ENCODE data around the gene PCMTD2.
"Not testable (repeated sequence)": the region's sequence is repeated elsewhere in the genome, so short reads cannot be mapped to it uniquely, and the experiment has no call there.

The PCMTD2 gene

DNA sequence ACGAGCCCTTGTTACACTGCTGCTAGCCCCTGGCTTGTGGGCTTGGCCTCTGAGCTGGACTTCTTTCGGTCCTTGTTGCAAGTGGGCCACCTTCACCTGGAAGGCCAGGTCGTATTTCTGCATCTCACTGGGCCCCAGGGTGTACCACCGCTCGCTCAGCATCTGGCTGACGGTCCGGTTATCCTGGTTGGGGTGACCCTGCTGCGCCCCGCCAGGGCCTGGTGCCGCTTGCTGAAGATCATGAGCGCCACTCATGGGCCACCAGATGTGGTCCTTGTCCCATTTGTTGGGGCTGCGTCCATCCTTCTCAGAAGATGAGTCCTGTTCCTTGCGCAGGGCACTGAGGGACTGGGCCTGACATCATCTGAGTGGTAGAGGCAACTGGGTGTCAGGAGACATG, 36.6 kb downstream of the PCMTD2 start:
- H3K4me1 ChIP-seq (ENCODE audit: control insufficient read depth, insufficient read depth, low read length); H3K9me3 ChIP-seq (ENCODE audit: control insufficient read depth, low read length); H3K36me3 ChIP-seq (ENCODE audit: control insufficient read depth, insufficient read depth, low read length); H3K27me3 ChIP-seq (ENCODE audit: control insufficient read depth, insufficient read depth, low read length, poor library complexity, severe bottlenecking); H3K4me3 ChIP-seq (ENCODE audit: insufficient read depth, low read depth, low read length); H3K27ac ChIP-seq (ENCODE audit: insufficient read depth, low read depth, low read length, poor library complexity, severe bottlenecking): not testable (repeated sequence)
- 93 to 98% methylated on average over 6 to 7 of the region's 13 CpGs for WGBS, 2 experiments

GRCh38 chr20:64303086-64303485, 47.5 kb downstream of the PCMTD2 start:
- H3K27me3 ChIP-seq (ENCODE audit: control insufficient read depth, insufficient read depth, low read length, poor library complexity, severe bottlenecking); H3K4me3 ChIP-seq (ENCODE audit: insufficient read depth, low read depth, low read length); H3K36me3 ChIP-seq (ENCODE audit: control insufficient read depth, insufficient read depth, low read length); H3K4me1 ChIP-seq (ENCODE audit: control insufficient read depth, insufficient read depth, low read length); H3K27ac ChIP-seq (ENCODE audit: insufficient read depth, low read depth, low read length, poor library complexity, severe bottlenecking); H3K9me3 ChIP-seq (ENCODE audit: control insufficient read depth, low read length): not testable (repeated sequence)
- WGBS, 2 experiments: no CpG with 5 or more reads among the region's 2 CpGs

DNA sequence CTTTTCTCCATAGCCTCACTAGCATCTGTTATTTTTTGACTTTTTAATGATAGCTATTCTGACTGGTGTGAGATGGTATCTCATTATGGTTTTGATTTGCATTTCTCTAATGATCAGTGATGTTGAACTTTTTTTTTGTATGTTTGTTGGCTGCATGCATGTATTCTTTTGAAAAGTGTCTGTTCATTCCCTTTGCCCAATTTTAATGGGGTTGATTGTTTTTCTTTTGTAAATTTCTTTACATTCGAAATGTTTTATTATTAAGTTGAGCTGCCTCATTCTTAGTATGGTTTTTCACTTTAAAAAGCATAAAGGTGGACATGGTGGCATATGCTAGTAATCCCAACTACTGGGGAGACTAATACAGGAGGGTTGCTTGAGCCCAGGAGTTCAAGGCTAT, 58.2 kb downstream of the PCMTD2 start:
- H3K27me3 ChIP-seq (ENCODE audit: control insufficient read depth, insufficient read depth, low read length, poor library complexity, severe bottlenecking): peaks cover 42% of the 10 kb centered on the region
- not testable (repeated sequence) for H3K36me3 ChIP-seq (ENCODE audit: control insufficient read depth, insufficient read depth, low read length); H3K9me3 ChIP-seq (ENCODE audit: control insufficient read depth, low read length); H3K4me1 ChIP-seq (ENCODE audit: control insufficient read depth, insufficient read depth, low read length); H3K4me3 ChIP-seq (ENCODE audit: insufficient read depth, low read depth, low read length); H3K27ac ChIP-seq (ENCODE audit: insufficient read depth, low read depth, low read length, poor library complexity, severe bottlenecking)
- WGBS, 2 experiments: 78% methylated on average over 1 of the region's 1 CpG; no CpG with 5 or more reads in 1 of the 2 experiments

GRCh38 chr20:64315381-64315780, 59.8 kb downstream of the PCMTD2 start:
- not testable (repeated sequence) for H3K27ac ChIP-seq (ENCODE audit: insufficient read depth, low read depth, low read length, poor library complexity, severe bottlenecking); H3K36me3 ChIP-seq (ENCODE audit: control insufficient read depth, insufficient read depth, low read length)

DNA sequence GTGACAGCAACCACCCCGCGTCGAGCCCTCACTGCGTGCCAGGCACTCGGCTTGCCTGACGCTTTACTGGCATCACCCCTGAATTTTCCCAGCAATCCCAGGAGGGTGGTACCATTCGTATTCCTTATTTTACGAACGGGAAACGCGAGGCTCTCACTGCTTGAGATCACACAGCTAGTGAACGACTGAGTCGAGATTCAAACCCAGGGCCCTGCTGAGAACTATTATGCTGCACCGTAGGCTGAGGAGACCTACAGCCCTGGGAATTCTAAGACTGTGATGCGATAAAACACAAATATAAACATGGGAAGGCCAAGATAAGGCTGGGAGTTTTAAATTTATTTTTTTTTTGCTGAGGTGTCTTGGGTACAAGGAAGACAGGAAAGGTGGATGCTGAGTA, 60.3 kb downstream of the PCMTD2 start:
- H3K9me3 ChIP-seq (ENCODE audit: control insufficient read depth, low read length); H3K4me1 ChIP-seq (ENCODE audit: control insufficient read depth, insufficient read depth, low read length); H3K4me3 ChIP-seq (ENCODE audit: insufficient read depth, low read depth, low read length); H3K27ac ChIP-seq (ENCODE audit: insufficient read depth, low read depth, low read length, poor library complexity, severe bottlenecking); H3K36me3 ChIP-seq (ENCODE audit: control insufficient read depth, insufficient read depth, low read length): not testable (repeated sequence)
- peaks cover 42% of the 10 kb centered on the region for H3K27me3 ChIP-seq (ENCODE audit: control insufficient read depth, insufficient read depth, low read length, poor library complexity, severe bottlenecking)
- 41 to 43% methylated on average over 9 of the region's 15 CpGs for WGBS, 2 experiments

More at GRCh38 chr20:64315381-64315780, 59.8 kb downstream of the PCMTD2 start:
- not testable (repeated sequence) for H3K4me3 ChIP-seq (ENCODE audit: insufficient read depth, low read depth, low read length); H3K4me1 ChIP-seq (ENCODE audit: control insufficient read depth, insufficient read depth, low read length); H3K9me3 ChIP-seq (ENCODE audit: control insufficient read depth, low read length)
- peaks cover 42% of the 10 kb centered on the region for H3K27me3 ChIP-seq (ENCODE audit: control insufficient read depth, insufficient read depth, low read length, poor library complexity, severe bottlenecking)

GRCh38 chr20:64316415-64317083, 61.0 kb downstream of the PCMTD2 start:
- H3K4me1 ChIP-seq (ENCODE audit: control insufficient read depth, insufficient read depth, low read length): not testable (repeated sequence)

GRCh38 chr20:64317331-64317730, 61.8 kb downstream of the PCMTD2 start:
- not testable (repeated sequence) for H3K27ac ChIP-seq (ENCODE audit: insufficient read depth, low read depth, low read length, poor library complexity, severe bottlenecking); H3K9me3 ChIP-seq (ENCODE audit: control insufficient read depth, low read length); H3K4me3 ChIP-seq (ENCODE audit: insufficient read depth, low read depth, low read length); H3K4me1 ChIP-seq (ENCODE audit: control insufficient read depth, insufficient read depth, low read length); H3K36me3 ChIP-seq (ENCODE audit: control insufficient read depth, insufficient read depth, low read length)
- peaks cover 43% of the 10 kb centered on the region for H3K27me3 ChIP-seq (ENCODE audit: control insufficient read depth, insufficient read depth, low read length, poor library complexity, severe bottlenecking)
- 90 to 91% methylated on average over 10 of the region's 15 CpGs for WGBS, 2 experiments

More at GRCh38 chr20:64316415-64317083, 61.0 kb downstream of the PCMTD2 start:
- 18 to 19% methylated on average over 80 to 81 of the region's 87 CpGs for whole genome bisulfite sequencing, 2 experiments
- not testable (repeated sequence) for H3K4me3 ChIP-seq (ENCODE audit: insufficient read depth, low read depth, low read length); H3K36me3 ChIP-seq (ENCODE audit: control insufficient read depth, insufficient read depth, low read length); H3K9me3 ChIP-seq (ENCODE audit: control insufficient read depth, low read length); H3K27ac ChIP-seq (ENCODE audit: insufficient read depth, low read depth, low read length, poor library complexity, severe bottlenecking)
- H3K27me3 ChIP-seq (ENCODE audit: control insufficient read depth, insufficient read depth, low read length, poor library complexity, severe bottlenecking): peaks cover 42% of the 10 kb centered on the region

- not testable (repeated sequence) for H3K4me3 ChIP-seq (ENCODE audit: insufficient read depth, low read depth, low read length); H3K27ac ChIP-seq (ENCODE audit: insufficient read depth, low read depth, low read length, poor library complexity, severe bottlenecking)
- WGBS, 2 experiments: 90 to 91% methylated on average over 3 to 6 of the region's 8 CpGs
Measured at GRCh38 chr20:64318056-64318455, 62.5 kb downstream of the PCMTD2 start.

GRCh38 chr20:64322031-64322789, 66.7 kb downstream of the PCMTD2 start:
- peaks cover 51% of the 10 kb centered on the region for H3K27me3 ChIP-seq (ENCODE audit: control insufficient read depth, insufficient read depth, low read length, poor library complexity, severe bottlenecking)
- WGBS, 2 experiments: 71 to 79% methylated on average over 7 of the region's 7 CpGs
- H3K27ac ChIP-seq (ENCODE audit: insufficient read depth, low read depth, low read length, poor library complexity, severe bottlenecking); H3K36me3 ChIP-seq (ENCODE audit: control insufficient read depth, insufficient read depth, low read length); H3K9me3 ChIP-seq (ENCODE audit: control insufficient read depth, low read length); H3K4me1 ChIP-seq (ENCODE audit: control insufficient read depth, insufficient read depth, low read length); H3K4me3 ChIP-seq (ENCODE audit: insufficient read depth, low read depth, low read length): not testable (repeated sequence)

More at GRCh38 chr20:64318056-64318455, 62.5 kb downstream of the PCMTD2 start:
- H3K27me3 ChIP-seq (ENCODE audit: control insufficient read depth, insufficient read depth, low read length, poor library complexity, severe bottlenecking): peaks cover 50% of the 10 kb centered on the region
- not testable (repeated sequence) for H3K9me3 ChIP-seq (ENCODE audit: control insufficient read depth, low read length); H3K36me3 ChIP-seq (ENCODE audit: control insufficient read depth, insufficient read depth, low read length); H3K4me1 ChIP-seq (ENCODE audit: control insufficient read depth, insufficient read depth, low read length)

Measured in ectodermal cell (in vitro differentiated cells).